H1 (cell line): ENCODE measurements around the gene PNRC2.

Experiments used
- POLR2A ChIP-seq, 2 experiments: IDR thresholded peaks; 1 replicate in 1 of 2; 2 replicates in 1 of 2; pipeline ENCODE4 v1.6.1; 2011; ENCODE audit warnings: low read depth in 2 of 2, low read length in 2 of 2, mild to moderate bottlenecking in 2 of 2; ENCODE audit errors: control extremely low read depth in 1 of 2
- POLR2AphosphoS5 ChIP-seq: IDR thresholded peaks from 2 replicates; pipeline ENCODE4 v1.6.1; 2011; ENCODE audit warnings: low read depth, low read length
- RFX5 ChIP-seq: IDR thresholded peaks from 2 replicates; pipeline ENCODE4 v1.6.1; 2011; ENCODE audit warnings: low read depth, low read length, improper control_type of control experiment, borderline replicate concordance
- TF ChIP-seq, protein P1 (sequence below), 3 experiments: IDR thresholded peaks; 1 replicate in 2 of 3; 2 replicates in 1 of 3; pipeline versions ENCODE4 v1.5.1 to v1.6.1; 2011; ENCODE audit warnings: low read length in 3 of 3, mild to moderate bottlenecking in 3 of 3, inconsistent platforms in 2 of 3, low read depth in 1 of 3, moderate library complexity in 1 of 3; ENCODE audit not compliant: insufficient read depth in 1 of 3; ENCODE audit errors: control extremely low read depth in 1 of 3

- TF ChIP-seq POLR2A (IDR thresholded peaks at IDR 0.05; ENCODE audit: control extremely low read depth in 1 of 2, low read depth in 2 of 2, low read length in 2 of 2): no peak
- TF ChIP-seq, protein P1, sequence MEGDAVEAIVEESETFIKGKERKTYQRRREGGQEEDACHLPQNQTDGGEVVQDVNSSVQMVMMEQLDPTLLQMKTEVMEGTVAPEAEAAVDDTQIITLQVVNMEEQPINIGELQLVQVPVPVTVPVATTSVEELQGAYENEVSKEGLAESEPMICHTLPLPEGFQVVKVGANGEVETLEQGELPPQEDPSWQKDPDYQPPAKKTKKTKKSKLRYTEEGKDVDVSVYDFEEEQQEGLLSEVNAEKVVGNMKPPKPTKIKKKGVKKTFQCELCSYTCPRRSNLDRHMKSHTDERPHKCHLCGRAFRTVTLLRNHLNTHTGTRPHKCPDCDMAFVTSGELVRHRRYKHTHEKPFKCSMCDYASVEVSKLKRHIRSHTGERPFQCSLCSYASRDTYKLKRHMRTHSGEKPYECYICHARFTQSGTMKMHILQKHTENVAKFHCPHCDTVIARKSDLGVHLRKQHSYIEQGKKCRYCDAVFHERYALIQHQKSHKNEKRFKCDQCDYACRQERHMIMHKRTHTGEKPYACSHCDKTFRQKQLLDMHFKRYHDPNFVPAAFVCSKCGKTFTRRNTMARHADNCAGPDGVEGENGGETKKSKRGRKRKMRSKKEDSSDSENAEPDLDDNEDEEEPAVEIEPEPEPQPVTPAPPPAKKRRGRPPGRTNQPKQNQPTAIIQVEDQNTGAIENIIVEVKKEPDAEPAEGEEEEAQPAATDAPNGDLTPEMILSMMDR (IDR thresholded peaks at IDR 0.05; ENCODE audit: control extremely low read depth in 1 of 3, insufficient read depth in 1 of 3, low read depth in 1 of 3, low read length in 3 of 3): no peak
- TF ChIP-seq POLR2AphosphoS5: no peak
- no peak for TF ChIP-seq RFX5
Measured at GRCh38 chr1:24004132-24004531, 44.5 kb downstream of the PNRC2 start.
